Kidney epithelial cell (primary cell): ENCODE results near the gene YAF2. TPM values are rescaled to one million over a fixed set of nuclear protein-coding genes. Genes with fewer than 3 reads are reported as not detected.
A peak's percentile ranks its signal among the peaks of the same experiment; 100 is the strongest.
"Not testable (repeated sequence)": the region's sequence is repeated elsewhere in the genome, so short reads cannot be mapped to it uniquely, and the experiment has no call there.

ENCODE experiments used
- DNase-seq: peaks from one replicate; pipeline ENCODE4 v3.0.0-alpha.2; 2010; ENCODE audit warnings: low read depth
- H3K27me3 ChIP-seq: 2 replicates; pipeline ENCODE4 v1.6.0; 2011; ENCODE audit warnings: low read length; ENCODE audit not compliant: control insufficient read depth, insufficient read depth
- H3K36me3 ChIP-seq: 2 replicates; pipeline ENCODE4 v1.5.1; 2011; ENCODE audit warnings: low read length; ENCODE audit not compliant: control insufficient read depth, insufficient read depth
- H3K4me3 ChIP-seq: 2 replicates; pipeline ENCODE4 v1.5.1; 2011; ENCODE audit warnings: low read depth, mild to moderate bottlenecking, control low read depth, low read length
- CTCF ChIP-seq: IDR thresholded peaks from 2 replicates; pipeline ENCODE4 v1.5.1; 2011; ENCODE audit warnings: mild to moderate bottlenecking, moderate library complexity, low read length, control low read depth, inconsistent platforms; ENCODE audit not compliant: insufficient read depth, poor library complexity, severe bottlenecking
- total RNA-seq: library from RNA; depleted of rRNA; stranded (reverse); fragments of >200 nt; gene quantifications from 2 replicates; pipeline ENCODE4 v1.2.3, GENCODE V29; 2015

The YAF2 gene
- total RNA-seq, 1 donor from 2014 or later, result 15.7 TPM

GRCh38 chr12:42261708-42262107, 23.7 kb upstream of the YAF2 start:
- H3K27me3 ChIP-seq, result no peaks in the 10 kb centered on the region
- no peak for DNase-seq
- no peaks in the 10 kb centered on the region for H3K36me3 ChIP-seq
- H3K4me3 ChIP-seq, result no peak overlapping the region
- no peak for TF ChIP-seq CTCF

- Histone ChIP-seq H3K27me3 (no peaks in the 10 kb centered on the region), H3K36me3 (no peaks in the 10 kb centered on the region), H3K4me3 (no peak overlapping the region)
- no peak for TF ChIP-seq CTCF
- no peak for DNase-seq
These were observed 22.5 kb upstream of the YAF2 start for GRCh38 chr12:42260518-42260917.

- DNase-seq, result no peak
- H3K27me3 ChIP-seq, result no peaks in the 10 kb centered on the region
- no peaks in the 10 kb centered on the region for H3K36me3 ChIP-seq
- H3K4me3 ChIP-seq, result no peak overlapping the region
- no peak for TF ChIP-seq CTCF
These were observed 21.7 kb upstream of the YAF2 start for GRCh38 chr12:42259699-42260098.

- H3K4me3 ChIP-seq, result no peak overlapping the region
- no peak for DNase-seq
- TF ChIP-seq CTCF, result no peak
- no peaks in the 10 kb centered on the region for H3K27me3 ChIP-seq
- H3K36me3 ChIP-seq, result no peaks in the 10 kb centered on the region
These were observed 17.8 kb upstream of the YAF2 start for GRCh38 chr12:42255866-42256261.

GRCh38 chr12:42255221-42255865, 17.3 kb upstream of the YAF2 start:
- TF ChIP-seq CTCF, result peak; percentile 7
- Histone ChIP-seq H3K36me3 (no peaks in the 10 kb centered on the region), H3K4me3 (no peak overlapping the region), H3K27me3 (no peaks in the 10 kb centered on the region)
- DNase-seq, result no peak

- H3K36me3 ChIP-seq, DNase-seq, H3K27me3 ChIP-seq, H3K4me3 ChIP-seq: not testable (repeated sequence)
These were observed 14.6 kb upstream of the YAF2 start for GRCh38 chr12:42252645-42253044.

- H3K36me3 ChIP-seq, DNase-seq, H3K27me3 ChIP-seq, H3K4me3 ChIP-seq: not testable (repeated sequence)
These were observed 11.0 kb upstream of the YAF2 start for GRCh38 chr12:42249033-42249432.
